Hepatocyte (in vitro differentiated cells): ENCODE results near the gene MACROD2. TPM values are rescaled to one million over a fixed set of nuclear protein-coding genes. Genes with fewer than 3 reads are reported as not detected.

Experiments used
- DNase-seq: peaks from one replicate; pipeline ENCODE4 v3.0.0-alpha.2; 2016; ENCODE audit warnings: low spot score
- H2AFZ ChIP-seq: fragments of 200-600 bp; sonication (generic); 2 replicates; pipeline ENCODE4 v1.6.0; 2016; ENCODE audit warnings: antibody characterized with exemption, mild to moderate bottlenecking
- H3K27ac ChIP-seq: fragments of 200-600 bp; sonication (generic); 2 replicates; pipeline ENCODE4 v1.5.1; 2016; ENCODE audit warnings: mild to moderate bottlenecking
- H3K27me3 ChIP-seq: fragments of 200-600 bp; sonication (generic); 2 replicates; pipeline ENCODE4 v1.6.1; 2016
- H3K36me3 ChIP-seq: fragments of 200-600 bp; sonication (generic); replicated peaks from 2 replicates; pipeline ENCODE4 v1.5.1; 2016; ENCODE audit warnings: low read depth; ENCODE audit not compliant: insufficient read depth
- H3K4me1 ChIP-seq: fragments of 200-600 bp; sonication (generic); 2 replicates; pipeline ENCODE4 v1.5.1; 2016; ENCODE audit warnings: mild to moderate bottlenecking, moderate library complexity; ENCODE audit not compliant: insufficient read depth
- H3K4me2 ChIP-seq: fragments of 200-600 bp; sonication (generic); 2 replicates; pipeline ENCODE4 v1.6.0; 2016
- H3K4me3 ChIP-seq: fragments of 200-600 bp; sonication (generic); 2 replicates; pipeline ENCODE4 v1.5.1; 2016; ENCODE audit warnings: mild to moderate bottlenecking
- H3K79me2 ChIP-seq: fragments of 200-600 bp; sonication (generic); 2 replicates; pipeline ENCODE4 v1.6.0; 2017; ENCODE audit warnings: mild to moderate bottlenecking
- H3K9me2 ChIP-seq: fragments of 200-600 bp; sonication (generic); replicated peaks from 2 replicates; pipeline ENCODE4 v1.6.0; 2017; ENCODE audit warnings: mild to moderate bottlenecking; ENCODE audit not compliant: insufficient read depth
- H3K9me3 ChIP-seq: fragments of 200-600 bp; sonication (generic); 2 replicates; pipeline ENCODE4 v1.5.1; 2016; ENCODE audit warnings: low read depth, mild to moderate bottlenecking
- H4K20me1 ChIP-seq: fragments of 200-600 bp; sonication (generic); 2 replicates; pipeline ENCODE4 v1.6.0; 2016; ENCODE audit warnings: mild to moderate bottlenecking; ENCODE audit not compliant: insufficient read depth, poor library complexity, severe bottlenecking
- CTCF ChIP-seq: fragments of 200-600 bp; sonication (generic); IDR thresholded peaks from 2 replicates; pipeline ENCODE4 v1.5.1; 2016; ENCODE audit warnings: antibody characterized with exemption, mild to moderate bottlenecking; ENCODE audit not compliant: poor library complexity
- EZH2 ChIP-seq: fragments of 200-600 bp; sonication (generic); IDR thresholded peaks from 2 replicates; pipeline ENCODE4 v1.6.1; 2016; ENCODE audit warnings: antibody characterized with exemption, mild to moderate bottlenecking, borderline replicate concordance
- EZH2phosphoT487 ChIP-seq: fragments of 200-600 bp; sonication (generic); IDR thresholded peaks from one replicate; pipeline ENCODE4 v1.6.1; 2018; ENCODE audit warnings: antibody characterized with exemption, mild to moderate bottlenecking, low read depth, moderate library complexity; ENCODE audit not compliant: unreplicated experiment, severe bottlenecking
- WGBS: methylation state at CpG from one replicate; pipeline ENCODE4 v1.1.6; 2016; ENCODE audit warnings: low lambda C conversion rate; ENCODE audit errors: missing lambda C conversion rate; 5-methylcytosine and 5-hydroxymethylcytosine counted together
- polyA plus RNA-seq: library from polyadenylated mRNA; unstranded; fragments of >200 nt; fragmentation: Nextera tagmentation; extraction: Ambion mirVana; gene quantifications from 2 replicates; pipeline ENCODE4 v1.2.1, GENCODE V29; 2016
- total RNA-seq: library from RNA; depleted of rRNA; stranded (reverse); fragments of >200 nt; gene quantifications from 2 replicates; pipeline ENCODE4 v1.2.3, GENCODE V29; 2014

Gene MACROD2
- total and polyA plus RNA-seq, 2 experiments from 2014 or later, result 2.4 to 3.1 TPM

DNA sequence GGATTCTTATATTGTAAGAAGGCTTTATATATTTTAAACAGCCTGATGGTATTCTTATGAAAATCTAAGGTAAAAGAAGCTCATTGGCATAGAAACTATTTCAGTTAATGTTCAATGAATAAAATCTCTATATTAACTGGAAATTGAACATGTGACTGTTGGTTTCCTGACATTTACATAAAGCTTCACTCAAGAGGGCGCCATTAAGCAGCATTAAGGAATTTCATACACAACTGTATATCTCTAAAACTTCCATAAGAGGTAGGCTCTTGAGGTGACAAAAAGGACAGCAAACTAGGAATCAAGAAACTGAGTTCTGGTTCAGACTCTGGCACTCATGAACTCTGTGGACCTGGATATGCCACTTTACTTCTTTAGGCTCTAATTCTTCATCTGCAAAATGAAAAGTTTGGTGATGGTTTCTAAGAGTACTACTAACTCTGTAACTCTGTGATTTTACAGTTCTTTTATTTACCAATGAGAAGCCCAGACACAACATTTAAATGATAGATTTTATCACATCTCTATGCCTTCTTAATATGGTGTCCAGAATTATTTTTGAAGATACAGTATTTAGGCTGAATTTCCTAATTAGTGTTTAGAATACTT is 194.6 kb downstream of the MACROD2 start:
- H2AFZ ChIP-seq, result no peak overlapping the region
- H3K36me3 ChIP-seq, result no peaks in the 10 kb centered on the region
- no peaks in the 10 kb centered on the region for H4K20me1 ChIP-seq
- 47% methylated on average over 1 of the region's 1 CpG for WGBS
- H3K4me2 ChIP-seq, result no peak overlapping the region
- H3K9me3 ChIP-seq, result no peaks in the 10 kb centered on the region
- no peak overlapping the region for H3K27ac ChIP-seq
- no peak overlapping the region for H3K4me3 ChIP-seq
- no peak for TF ChIP-seq EZH2phosphoT487
- no peak for TF ChIP-seq EZH2
- TF ChIP-seq CTCF, result peak; percentile 62
- H3K79me2 ChIP-seq, result no peaks in the 10 kb centered on the region
- DNase-seq, result peak; percentile 67
- no peaks in the 10 kb centered on the region for H3K27me3 ChIP-seq
- no peaks in the 10 kb centered on the region for H3K9me2 ChIP-seq
- no peaks in the 10 kb centered on the region for H3K4me1 ChIP-seq

DNA sequence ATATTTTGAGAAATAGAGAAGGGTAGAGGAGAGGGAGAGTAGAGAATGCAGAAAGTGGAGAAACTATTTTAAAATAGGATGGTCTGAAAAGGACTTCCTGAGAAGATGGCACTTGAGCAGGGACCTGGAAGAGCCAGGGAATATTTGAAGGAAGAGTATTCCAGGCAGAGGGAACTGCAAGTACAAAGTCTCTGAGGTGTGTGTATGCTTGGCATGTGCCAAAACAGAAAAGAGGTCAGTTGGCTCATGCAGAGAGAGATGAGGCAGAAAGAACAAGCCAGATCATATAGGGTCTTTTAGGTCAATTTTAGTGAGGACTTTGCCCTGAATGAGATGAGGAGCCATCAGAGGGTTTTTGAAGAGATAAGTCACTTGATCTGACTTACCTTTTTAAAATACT is 196.2 kb downstream of the MACROD2 start:
- Histone ChIP-seq H3K79me2 (no peaks in the 10 kb centered on the region), H3K27me3 (no peaks in the 10 kb centered on the region), H3K4me2 (no peak overlapping the region), H3K4me1 (peaks cover 6% of the 10 kb centered on the region), H3K9me3 (no peaks in the 10 kb centered on the region), H4K20me1 (no peaks in the 10 kb centered on the region), H2AFZ (no peak overlapping the region), H3K9me2 (no peaks in the 10 kb centered on the region), H3K27ac (no peak overlapping the region), H3K4me3 (no peak overlapping the region), H3K36me3 (no peaks in the 10 kb centered on the region)
- TF ChIP-seq EZH2phosphoT487, result no peak
- no peak for TF ChIP-seq EZH2
- TF ChIP-seq CTCF, result no peak
- DNase-seq, result no peak

GRCh38 chr20:14193443-14193842 is 198.1 kb downstream of the MACROD2 start:
- Histone ChIP-seq H4K20me1 (no peaks in the 10 kb centered on the region), H3K36me3 (no peaks in the 10 kb centered on the region), H3K4me1 (peaks cover 7% of the 10 kb centered on the region), H3K4me3 (no peak overlapping the region), H3K9me2 (no peaks in the 10 kb centered on the region), H3K79me2 (no peaks in the 10 kb centered on the region), H2AFZ (no peak overlapping the region), H3K4me2 (no peak overlapping the region), H3K27me3 (no peaks in the 10 kb centered on the region), H3K9me3 (no peaks in the 10 kb centered on the region), H3K27ac (no peak overlapping the region)
- WGBS, result 90% methylated on average over 4 of the region's 4 CpGs
- no peak for DNase-seq
- no peak for TF ChIP-seq EZH2phosphoT487
- no peak for TF ChIP-seq CTCF
- TF ChIP-seq EZH2, result no peak

DNA sequence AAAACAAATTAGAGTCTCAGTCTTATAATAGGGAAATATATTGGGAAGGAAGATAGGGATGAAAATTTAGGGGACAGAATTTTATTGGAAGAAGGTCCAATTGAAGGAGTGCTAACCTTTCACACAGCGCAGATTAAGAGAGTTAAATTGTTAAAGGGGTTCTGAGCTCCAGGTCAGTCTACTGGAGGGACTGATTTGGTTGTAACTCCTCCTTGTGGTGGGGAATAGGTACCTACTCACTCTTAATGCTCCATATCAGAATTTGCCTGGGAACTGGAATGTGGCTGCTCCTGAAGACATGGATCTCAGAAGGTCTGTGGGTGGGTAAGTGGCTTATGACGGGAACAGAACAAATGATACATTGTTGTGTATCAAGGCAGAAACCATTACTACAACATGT is 198.6 kb downstream of the MACROD2 start:
- Histone ChIP-seq H3K79me2 (no peaks in the 10 kb centered on the region), H3K36me3 (no peaks in the 10 kb centered on the region), H3K9me3 (no peaks in the 10 kb centered on the region), H3K27ac (no peak overlapping the region), H3K9me2 (no peaks in the 10 kb centered on the region), H3K4me1 (peaks cover 7% of the 10 kb centered on the region), H3K4me3 (no peak overlapping the region), H2AFZ (no peak overlapping the region), H3K27me3 (no peaks in the 10 kb centered on the region), H4K20me1 (no peaks in the 10 kb centered on the region), H3K4me2 (no peak overlapping the region)
- no peak for DNase-seq
- TF ChIP-seq CTCF, result no peak
- no peak for TF ChIP-seq EZH2phosphoT487
- no peak for TF ChIP-seq EZH2
- WGBS, result 96% methylated on average over 2 of the region's 2 CpGs
